A673 (cell line): ENCODE results near the gene TARS3. TPM values are rescaled to one million over a fixed set of nuclear protein-coding genes. Genes with fewer than 3 reads are reported as not detected.

Experiments used
- BruUV-seq: library from RNA; stranded (reverse); fragments of 400-500 nt; replicated peaks from 2 replicates; lab custom pipeline; 2021; lab: Mats Ljungman, UMichigan
- CTCF ChIA-PET: fragments of 300-600 bp; sonication (Branson Sonifier 250); formaldehyde crosslinking; loops from one replicate; lab custom pipeline; 2022; ENCODE audit warnings: antibody characterized with exemption; lab: Charles Lee
- POLR2A ChIA-PET: fragments of 300-600 bp; sonication (Branson Sonifier 250); formaldehyde crosslinking; loops from one replicate; lab custom pipeline; 2022; ENCODE audit warnings: antibody characterized with exemption; ENCODE audit not compliant: low non-redundant PET; lab: Charles Lee
- DNase-seq: peaks from one replicate; pipeline ENCODE4 v3.0.0-alpha.2; 2015; ENCODE audit warnings: low spot score
- H3K27ac ChIP-seq: fragments of 200-600 bp; sonication (generic); 2 replicates; pipeline ENCODE4 v1.5.1; 2016; ENCODE audit warnings: mixed run types, low read depth, mild to moderate bottlenecking, mixed read lengths, antibody characterized with exemption, low read length; ENCODE audit not compliant: poor library complexity, severe bottlenecking
- H3K27me3 ChIP-seq: fragments of 200-600 bp; sonication (generic); replicated peaks from 2 replicates; pipeline ENCODE4 v1.6.1; 2017; ENCODE audit warnings: mixed run types, low read depth, mild to moderate bottlenecking, mixed read lengths, antibody characterized with exemption, low read length; ENCODE audit not compliant: insufficient read depth, poor library complexity
- H3K36me3 ChIP-seq: fragments of 200-600 bp; sonication (generic); 2 replicates; pipeline ENCODE4 v1.6.1; 2016; ENCODE audit warnings: mixed run types, mild to moderate bottlenecking, mixed read lengths, antibody characterized with exemption, low read length; ENCODE audit not compliant: insufficient read depth, poor library complexity, severe bottlenecking
- H3K4me1 ChIP-seq: fragments of 200-600 bp; sonication (generic); 2 replicates; pipeline ENCODE4 v1.6.1; 2017; ENCODE audit warnings: mixed run types, mild to moderate bottlenecking, mixed read lengths, antibody characterized with exemption, low read length; ENCODE audit not compliant: insufficient read depth, poor library complexity, severe bottlenecking
- H3K4me3 ChIP-seq: fragments of 200-600 bp; sonication (generic); 2 replicates; pipeline ENCODE4 v1.5.1; 2016; ENCODE audit warnings: low read depth, mixed run types, mild to moderate bottlenecking, mixed read lengths, low read length; ENCODE audit not compliant: poor library complexity, severe bottlenecking
- H3K9me3 ChIP-seq: fragments of 200-600 bp; sonication (generic); 2 replicates; pipeline ENCODE4 v1.6.1; 2016; ENCODE audit warnings: mixed run types, low read depth, mild to moderate bottlenecking, mixed read lengths, antibody characterized with exemption, low read length; ENCODE audit not compliant: poor library complexity, severe bottlenecking
- EZH2 ChIP-seq: fragments of 200-600 bp; sonication (generic); IDR thresholded peaks from 2 replicates; pipeline ENCODE4 v1.6.1; 2017; ENCODE audit warnings: borderline replicate concordance, low read depth, mild to moderate bottlenecking, mixed read lengths, antibody characterized with exemption, low read length; ENCODE audit not compliant: poor library complexity, severe bottlenecking
- intact Hi-C: fragments of 100-400 bp; cut with micrococcal nuclease; formaldehyde crosslinking; loops from one replicate; pipeline ENCODE4 v1.10.0; 2022; ENCODE audit not compliant: unreplicated experiment
- total RNA-seq: library from RNA; stranded (reverse); gene quantifications from 2 replicates; pipeline ENCODE4 v1.2.3, GENCODE V29; 2021
- TF ChIP-seq, protein P1 (sequence below): fragments of 300-800, 200-600 bp; sonication (generic); conservative IDR thresholded peaks from 2 replicates; pipeline ENCODE4 v1.5.1; 2017; ENCODE audit warnings: low read depth, mild to moderate bottlenecking, antibody characterized with exemption, low read length, moderate library complexity, mixed read lengths

Gene TARS3
- total RNA-seq, 1 experiment from 2014 or later, result 9.1 TPM

GRCh38 chr15:101652786-101653430, 71.4 kb downstream of the TARS3 start:
- Histone ChIP-seq H3K27me3 (no peaks in the 10 kb centered on the region), H3K36me3 (peaks cover 25% of the 10 kb centered on the region), H3K4me3 (peak overlapping the region; percentile 71), H3K27ac (peak overlapping the region; percentile 94), H3K4me1 (peaks cover 26% of the 10 kb centered on the region), H3K9me3 (no peaks in the 10 kb centered on the region)
- ChIA-PET POLR2A (no interaction called here), CTCF (no interaction called here)
- intact Hi-C loops, result no loop called here
- DNase-seq, result peak; percentile 24
- TF ChIP-seq, protein P1, sequence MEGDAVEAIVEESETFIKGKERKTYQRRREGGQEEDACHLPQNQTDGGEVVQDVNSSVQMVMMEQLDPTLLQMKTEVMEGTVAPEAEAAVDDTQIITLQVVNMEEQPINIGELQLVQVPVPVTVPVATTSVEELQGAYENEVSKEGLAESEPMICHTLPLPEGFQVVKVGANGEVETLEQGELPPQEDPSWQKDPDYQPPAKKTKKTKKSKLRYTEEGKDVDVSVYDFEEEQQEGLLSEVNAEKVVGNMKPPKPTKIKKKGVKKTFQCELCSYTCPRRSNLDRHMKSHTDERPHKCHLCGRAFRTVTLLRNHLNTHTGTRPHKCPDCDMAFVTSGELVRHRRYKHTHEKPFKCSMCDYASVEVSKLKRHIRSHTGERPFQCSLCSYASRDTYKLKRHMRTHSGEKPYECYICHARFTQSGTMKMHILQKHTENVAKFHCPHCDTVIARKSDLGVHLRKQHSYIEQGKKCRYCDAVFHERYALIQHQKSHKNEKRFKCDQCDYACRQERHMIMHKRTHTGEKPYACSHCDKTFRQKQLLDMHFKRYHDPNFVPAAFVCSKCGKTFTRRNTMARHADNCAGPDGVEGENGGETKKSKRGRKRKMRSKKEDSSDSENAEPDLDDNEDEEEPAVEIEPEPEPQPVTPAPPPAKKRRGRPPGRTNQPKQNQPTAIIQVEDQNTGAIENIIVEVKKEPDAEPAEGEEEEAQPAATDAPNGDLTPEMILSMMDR, result no peak
- TF ChIP-seq EZH2, result no peak
- TSS peak; percentile 93 for BruUV-seq

DNA sequence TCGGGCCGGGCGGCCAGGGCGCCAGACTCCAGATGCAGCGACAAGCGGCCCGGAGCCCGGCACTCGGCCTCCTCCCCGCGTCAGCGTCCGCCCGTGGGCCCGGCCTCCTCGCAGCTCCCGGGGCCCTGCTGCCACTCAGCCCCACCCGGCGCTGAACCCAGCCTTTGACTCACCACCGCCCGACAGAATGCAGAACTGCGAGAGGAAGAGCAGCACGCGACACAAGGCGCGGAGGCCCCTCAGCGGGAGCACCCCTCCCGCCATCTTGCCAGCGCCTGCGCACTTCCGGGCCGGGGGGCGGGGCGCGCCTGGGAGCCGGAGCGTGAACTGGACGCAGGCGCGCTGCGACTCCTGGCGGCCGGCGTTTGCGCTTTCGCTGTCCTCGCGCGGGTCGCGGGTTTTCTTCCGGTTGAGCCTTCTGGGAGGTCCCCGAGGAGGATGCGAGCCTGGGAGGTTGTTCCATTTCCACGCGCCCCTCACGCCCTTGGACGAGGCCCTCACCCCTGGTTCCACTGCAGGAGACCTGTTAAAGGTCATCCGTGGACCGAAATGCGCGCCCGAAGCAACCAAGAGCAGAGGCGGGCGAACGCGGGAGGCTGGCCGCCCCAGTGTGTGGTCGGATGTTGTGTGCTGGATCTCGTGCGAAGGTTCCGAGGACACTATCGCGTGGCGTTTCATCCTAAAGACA, 72.0 kb downstream of the TARS3 start, which contains the start of gene TM2D3:
TSS of gene TM2D3 (minus strand) at position 284 of the 688 bp plus-strand sequence. CDS start at position 264, 20 bp downstream.
- peak within 1 kb of the TSS; percentile 94 for H3K27ac ChIP-seq
- TF ChIP-seq, protein P1, result peak; percentile 71
- TF ChIP-seq EZH2, result no peak
- peaks cover 30% of the 10 kb centered on the region for H3K4me1 ChIP-seq
- H3K4me3 ChIP-seq, result peak within 1 kb of the TSS; percentile 71
- no peaks in the 10 kb centered on the region for H3K27me3 ChIP-seq
- ChIA-PET POLR2A (no interaction called here), CTCF (no interaction called here)
- no peaks in the 10 kb centered on the region for H3K9me3 ChIP-seq
- DNase-seq, result peak; percentile 95
- intact Hi-C loops, result no loop called here
- peaks cover 30% of the 10 kb centered on the region for H3K36me3 ChIP-seq
- BruUV-seq, result no TSS peak

GRCh38 chr15:101651554-101652097, 72.6 kb downstream of the TARS3 start:
- CTCF ChIA-PET, result no interaction called here

More at GRCh38 chr15:101651554-101652097, 72.6 kb downstream of the TARS3 start:
- Histone ChIP-seq H3K4me3 (peak overlapping the region; percentile 71), H3K9me3 (no peaks in the 10 kb centered on the region), H3K27me3 (no peaks in the 10 kb centered on the region), H3K4me1 (peaks cover 36% of the 10 kb centered on the region), H3K27ac (peak overlapping the region; percentile 94), H3K36me3 (peaks cover 37% of the 10 kb centered on the region)
- BruUV-seq, result no TSS peak
- POLR2A ChIA-PET, result no interaction called here
- TF ChIP-seq, protein P1, result no peak
- TF ChIP-seq EZH2, result no peak
- DNase-seq, result peak; percentile 13
- intact Hi-C loops, result no loop called here
